Esophagus squamous epithelium (tissue), 4 donors: ENCODE data around the gene SOCS3.

Source experiments
- CTCF ChIP-seq, 6 experiments: fragments of 450-650 bp in 4 of 6; fragments of 200-600 bp in 2 of 6; sonication (generic) in 2 of 6; IDR thresholded peaks; one replicate each; pipeline ENCODE4 v1.5.1; 2016 to 2019; ENCODE audit warnings: antibody characterized with exemption in 6 of 6, mild to moderate bottlenecking in 4 of 6, moderate library complexity in 4 of 6
- POLR2A ChIP-seq, 4 donors: fragments of 450-650 bp; IDR thresholded peaks; one replicate each; pipeline ENCODE4 v1.6.1; 2017; ENCODE audit warnings: antibody characterized with exemption in 4 of 4, mild to moderate bottlenecking in 4 of 4, moderate library complexity in 3 of 4

- no peak for TF ChIP-seq CTCF (IDR thresholded peaks at IDR 0.05)
- no peak for TF ChIP-seq POLR2A (IDR thresholded peaks at IDR 0.05)
These were observed 22.4 kb downstream of the SOCS3 start for GRCh38 chr17:78337244-78338109.
